ENCODE data around the gene CCDC92B. TPM values are rescaled to one million over a fixed set of nuclear protein-coding genes. Genes with fewer than 3 reads are reported as not detected.

Gene CCDC92B
- total RNA-seq, 6 experiments from 2014 or later, result not detected

DNA sequence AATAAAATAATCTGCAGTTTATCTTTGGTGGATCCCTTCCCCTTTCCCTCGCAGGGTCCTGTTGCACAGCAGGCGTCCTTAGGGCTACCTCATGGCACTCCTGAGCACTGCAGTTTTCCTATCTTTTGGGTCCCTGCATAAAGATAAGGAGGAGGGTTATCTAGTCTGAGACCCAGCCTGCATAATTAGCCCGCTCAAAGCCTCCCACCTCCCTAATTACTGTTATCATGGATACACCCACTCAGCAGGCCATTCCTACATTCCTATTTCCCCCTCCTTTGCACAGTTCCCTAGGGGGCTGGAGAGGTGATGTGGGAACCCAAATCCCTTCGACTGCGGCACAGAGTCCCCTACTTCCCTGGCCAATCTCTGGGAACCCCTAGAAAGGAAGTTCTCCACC is 32.8 kb downstream of the CCDC92B start:
- no peak for DNase-seq
- Histone ChIP-seq H3K27ac (no peak overlapping the region), H3K9me3 (no peaks in the 10 kb centered on the region), H3K4me1 (peaks cover 0 to 10% (median 0%) of the 10 kb centered on the region in 4 donors), H3K4me3 (no peak overlapping the region), H3K27me3 (no peaks in the 10 kb centered on the region), H3K36me3 (no peaks in the 10 kb centered on the region)
- 78% methylated on average over 4 of the region's 5 CpGs for WGBS (ENCODE audit: insufficient coverage, low coverage, low lambda C conversion rate, missing lambda C conversion rate)
- intact Hi-C loops (cut with DNase I), result no loop called here
- no peak for TF ChIP-seq POLR2A (IDR thresholded peaks at IDR 0.05)
- TF ChIP-seq, protein P1, sequence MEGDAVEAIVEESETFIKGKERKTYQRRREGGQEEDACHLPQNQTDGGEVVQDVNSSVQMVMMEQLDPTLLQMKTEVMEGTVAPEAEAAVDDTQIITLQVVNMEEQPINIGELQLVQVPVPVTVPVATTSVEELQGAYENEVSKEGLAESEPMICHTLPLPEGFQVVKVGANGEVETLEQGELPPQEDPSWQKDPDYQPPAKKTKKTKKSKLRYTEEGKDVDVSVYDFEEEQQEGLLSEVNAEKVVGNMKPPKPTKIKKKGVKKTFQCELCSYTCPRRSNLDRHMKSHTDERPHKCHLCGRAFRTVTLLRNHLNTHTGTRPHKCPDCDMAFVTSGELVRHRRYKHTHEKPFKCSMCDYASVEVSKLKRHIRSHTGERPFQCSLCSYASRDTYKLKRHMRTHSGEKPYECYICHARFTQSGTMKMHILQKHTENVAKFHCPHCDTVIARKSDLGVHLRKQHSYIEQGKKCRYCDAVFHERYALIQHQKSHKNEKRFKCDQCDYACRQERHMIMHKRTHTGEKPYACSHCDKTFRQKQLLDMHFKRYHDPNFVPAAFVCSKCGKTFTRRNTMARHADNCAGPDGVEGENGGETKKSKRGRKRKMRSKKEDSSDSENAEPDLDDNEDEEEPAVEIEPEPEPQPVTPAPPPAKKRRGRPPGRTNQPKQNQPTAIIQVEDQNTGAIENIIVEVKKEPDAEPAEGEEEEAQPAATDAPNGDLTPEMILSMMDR (IDR thresholded peaks at IDR 0.05), result no peak
- no peak for ATAC-seq

DNA sequence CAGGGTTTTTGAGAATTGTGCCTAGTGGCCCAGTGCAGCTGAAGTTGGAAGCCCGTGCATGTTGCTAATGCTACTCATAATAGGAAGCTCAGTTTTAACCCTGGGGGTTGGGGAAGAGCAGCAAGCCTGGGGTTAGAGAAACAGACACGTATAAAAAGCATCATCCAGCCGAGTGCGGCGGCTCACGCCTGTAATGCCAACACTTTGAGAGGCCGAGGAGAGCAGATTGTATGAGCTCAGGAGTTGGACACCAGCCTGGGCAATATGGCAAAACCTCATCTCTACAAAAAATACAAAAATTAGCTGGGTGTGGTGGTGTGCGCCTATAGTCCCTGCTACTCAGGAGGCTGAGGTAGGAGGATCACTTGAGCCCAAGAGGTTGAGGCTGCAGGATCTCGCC is 35.6 kb downstream of the CCDC92B start:
- DNase-seq, result no peak
- 93% methylated on average over 7 of the region's 9 CpGs for WGBS (ENCODE audit: insufficient coverage, low coverage, low lambda C conversion rate, missing lambda C conversion rate)
- H3K4me3 ChIP-seq, result no peak overlapping the region
- no peaks in the 10 kb centered on the region for H3K9me3 ChIP-seq
- TF ChIP-seq, protein P1 (IDR thresholded peaks at IDR 0.05), result no peak
- ATAC-seq, result no peak
- intact Hi-C loops (cut with DNase I), result no loop called here
- H3K4me1 ChIP-seq, result peaks cover 0 to 16% (median 0%) of the 10 kb centered on the region in 4 donors
- H3K27me3 ChIP-seq, result no peaks in the 10 kb centered on the region
- H3K36me3 ChIP-seq, result no peaks in the 10 kb centered on the region
- H3K27ac ChIP-seq, result no peak overlapping the region

DNA sequence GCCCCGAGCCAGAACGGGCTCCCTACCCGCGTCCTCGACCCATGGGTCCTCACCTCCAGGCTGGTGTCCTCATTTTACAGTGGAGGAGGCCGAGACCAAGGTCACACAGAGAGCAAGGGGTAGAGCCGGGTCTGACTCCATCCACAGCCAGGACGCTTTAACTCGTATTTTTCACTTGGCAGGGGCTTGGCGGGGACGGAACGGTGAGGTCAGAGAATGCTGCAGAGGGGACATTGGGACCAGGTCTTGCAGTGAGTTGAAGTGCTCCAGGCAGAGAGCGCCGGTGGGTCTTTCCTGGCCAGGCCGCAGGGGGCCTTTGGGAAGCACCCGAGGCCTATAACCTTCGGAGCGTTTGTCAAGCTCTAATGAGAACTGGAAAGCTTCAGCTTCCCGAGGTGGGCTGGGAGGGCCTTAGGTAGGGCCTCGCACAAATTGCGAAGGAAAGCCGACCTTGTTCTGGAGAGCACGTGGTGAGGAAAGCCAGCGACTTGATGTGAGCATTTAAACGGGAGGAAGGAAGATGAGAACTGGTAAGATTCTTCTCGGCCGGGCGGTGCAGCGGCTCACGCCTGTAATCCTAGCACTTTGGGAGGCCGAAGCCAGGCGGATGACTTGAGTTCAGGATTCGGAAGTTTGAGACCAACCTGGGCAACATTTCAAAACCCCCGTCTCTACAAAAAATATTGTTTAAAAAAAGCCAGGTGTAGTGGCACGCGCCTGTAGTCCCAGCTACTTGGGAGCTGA is 37.0 kb downstream of the CCDC92B start:
- Histone ChIP-seq H3K9me3 (no peaks in the 10 kb centered on the region), H3K27ac (peak overlapping the region; percentile 76 to 84 (median 81)), H3K4me1 (peaks cover 0 to 29% (median 8%) of the 10 kb centered on the region in 4 donors), H3K36me3 (no peaks in the 10 kb centered on the region), H3K27me3 (no peaks in the 10 kb centered on the region), H3K4me3 (peak overlapping the region; percentile 84 to 99 (median 93))
- intact Hi-C loops (cut with DNase I), result no loop called here
- ATAC-seq (peak in 1 of 4 donors; percentile 0), DNase-seq (peak in 1 of 3 donors; percentile 26)
- no peak for TF ChIP-seq POLR2A (IDR thresholded peaks at IDR 0.05)
- TF ChIP-seq, protein P1 (IDR thresholded peaks at IDR 0.05), result no peak
- 58% methylated on average over 14 of the region's 36 CpGs for WGBS (ENCODE audit: insufficient coverage, low coverage, low lambda C conversion rate, missing lambda C conversion rate)

DNA sequence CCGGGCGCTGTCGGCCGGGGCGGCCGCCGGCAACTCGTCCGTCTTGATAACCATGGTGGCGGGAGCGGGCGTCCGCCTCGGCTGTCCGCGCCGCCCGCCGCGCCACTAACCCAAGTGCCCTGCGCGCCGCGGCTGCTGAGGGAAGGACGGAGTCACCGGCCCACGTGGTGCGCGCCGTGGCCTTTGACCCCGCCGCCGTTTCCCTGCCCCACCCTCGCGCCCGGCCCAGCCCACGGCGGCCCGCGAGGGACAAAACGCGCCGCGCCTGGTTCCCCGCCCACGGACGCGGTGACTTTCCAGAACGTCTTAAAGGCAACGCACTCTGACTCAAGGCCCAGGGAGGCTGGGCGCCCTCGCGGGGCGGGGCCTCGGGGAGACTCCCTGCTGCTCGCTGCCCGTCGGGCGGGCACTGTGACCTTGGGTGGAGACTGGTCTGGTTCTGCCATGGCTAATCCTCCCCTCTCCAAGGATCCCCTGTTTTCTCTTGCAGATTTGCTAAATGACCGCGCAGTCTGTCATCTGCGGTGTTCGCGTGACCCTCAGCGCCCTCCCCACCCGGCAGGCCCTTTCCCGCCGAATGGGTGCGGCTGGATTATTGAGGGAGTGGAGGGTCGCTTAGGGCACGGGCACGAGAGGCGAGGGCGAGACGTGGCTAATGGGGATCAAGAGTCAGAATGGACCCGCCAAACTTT is 37.7 kb downstream of the CCDC92B start, which contains the start of gene CLUH:
Gene CLUH (minus strand): TSS at position 157 of the 692 bp plus-strand sequence. CDS start 103 bp downstream, at position 54.
- peaks cover 0 to 36% (median 12%) of the 10 kb centered on the region in 4 donors for H3K4me1 ChIP-seq

More for the DNA sequence above, 37.7 kb downstream of the CCDC92B start, which contains the start of gene CLUH:
- ATAC-seq, result peak; percentile 63 to 75 (median 74)
- H3K4me3 ChIP-seq, result peak within 1 kb of the TSS; percentile 84 to 99 (median 93)
- H3K27me3 ChIP-seq, result no peaks in the 10 kb centered on the region
- peak; percentile 91 for TF ChIP-seq POLR2A (IDR thresholded peaks at IDR 0.05)
- TF ChIP-seq, protein P1 (IDR thresholded peaks at IDR 0.05), result no peak
- peak within 1 kb of the TSS; percentile 76 to 84 (median 81) for H3K27ac ChIP-seq
- intact Hi-C loops (cut with DNase I), result no loop called here
- H3K9me3 ChIP-seq, result no peaks in the 10 kb centered on the region
- WGBS (ENCODE audit: insufficient coverage, low coverage, low lambda C conversion rate, missing lambda C conversion rate), result 0% methylated on average over 2 of the region's 76 CpGs
- peaks cover 0 to 3% (median 0%) of the 10 kb centered on the region in 4 donors for H3K36me3 ChIP-seq
- peak; percentile 95 to 97 (median 97) for DNase-seq
